Neural cell (in vitro differentiated cells): ENCODE results near the gene TMEM240. TPM values are rescaled to one million over a fixed set of nuclear protein-coding genes. Genes with fewer than 3 reads are reported as not detected.

Experiments used
- H2AFZ ChIP-seq: fragments of 200-600, 300-800 bp; sonication (generic), shearing (Covaris generic); 2 replicates; pipeline ENCODE4 v1.6.0; 2014; ENCODE audit warnings: low read depth, mild to moderate bottlenecking, antibody characterized with exemption, low read length, moderate library complexity
- H3F3A ChIP-seq: fragments of 200-600 bp; shearing (Covaris generic); 2 replicates; pipeline ENCODE4 v1.6.1; 2016; ENCODE audit warnings: mild to moderate bottlenecking, moderate library complexity, mixed read lengths, antibody characterized with exemption, low read length; ENCODE audit not compliant: insufficient read depth, poor library complexity, severe bottlenecking
- H3K27ac ChIP-seq: fragments of 200-600, 300-800 bp; sonication (generic), shearing (Covaris generic); 2 replicates; pipeline ENCODE4 v1.5.1; 2014; ENCODE audit warnings: mild to moderate bottlenecking, low read length, moderate library complexity
- H3K27me3 ChIP-seq: fragments of 300-800, 200-600 bp; sonication (generic), shearing (Covaris generic); 2 replicates; pipeline ENCODE4 v1.6.0; 2014; ENCODE audit warnings: mild to moderate bottlenecking, low read depth, low read length, moderate library complexity; ENCODE audit not compliant: insufficient read depth
- H3K36me3 ChIP-seq: fragments of 300-800, 200-600 bp; sonication (generic), shearing (Covaris generic); 2 replicates; pipeline ENCODE4 v1.5.1; 2014; ENCODE audit warnings: mild to moderate bottlenecking, antibody characterized with exemption, low read length, moderate library complexity; ENCODE audit not compliant: insufficient read depth
- H3K4me2 ChIP-seq: fragments of 300-800, 200-600 bp; sonication (generic), shearing (Covaris generic); 2 replicates; pipeline ENCODE4 v1.6.0; 2014; ENCODE audit warnings: mild to moderate bottlenecking, low read length
- H3K4me3 ChIP-seq: fragments of 300-800, 200-600 bp; sonication (generic), shearing (Covaris generic); 2 replicates; pipeline ENCODE4 v1.5.1; 2014; ENCODE audit warnings: mild to moderate bottlenecking, low read length, moderate library complexity
- H3K79me2 ChIP-seq: fragments of 200-600 bp; shearing (Covaris generic); replicated peaks from 2 replicates; pipeline ENCODE4 v1.6.0; 2014; ENCODE audit warnings: mild to moderate bottlenecking, low read length, moderate library complexity; ENCODE audit not compliant: insufficient read depth
- H3K9ac ChIP-seq: fragments of 300-800, 200-600 bp; sonication (generic), shearing (Covaris generic); 2 replicates; pipeline ENCODE4 v1.6.1; 2016; ENCODE audit warnings: mild to moderate bottlenecking, low read length, mixed read lengths
- H3K9me2 ChIP-seq: fragments of 200-600 bp; shearing (Covaris generic); 2 replicates; pipeline ENCODE4 v1.6.1; 2016; ENCODE audit warnings: mild to moderate bottlenecking, low read length, mixed read lengths; ENCODE audit not compliant: insufficient read depth
- H3K9me3 ChIP-seq: fragments of 200-600, 300-800 bp; sonication (generic), shearing (Covaris generic); 2 replicates; pipeline ENCODE4 v1.6.1; 2016; ENCODE audit warnings: mild to moderate bottlenecking, mixed run types, low read length, moderate library complexity, mixed read lengths
- H4K20me1 ChIP-seq: fragments of 200-600 bp; shearing (Covaris generic); 2 replicates; pipeline ENCODE4 v1.6.1; 2016; ENCODE audit warnings: mild to moderate bottlenecking, mixed run types; ENCODE audit not compliant: insufficient read depth
- CTCF ChIP-seq: fragments of 450-650 bp; IDR thresholded peaks from 2 replicates; pipeline ENCODE4 v1.5.1; 2014; ENCODE audit warnings: antibody characterized with exemption, mild to moderate bottlenecking, moderate library complexity; ENCODE audit not compliant: poor library complexity, severe bottlenecking
- EP300 ChIP-seq: fragments of 450-650 bp; conservative IDR thresholded peaks from 2 replicates; pipeline ENCODE4 v1.6.1; 2014; ENCODE audit warnings: antibody characterized with exemption, mild to moderate bottlenecking, moderate library complexity; ENCODE audit not compliant: poor library complexity, severe bottlenecking
- EZH2 ChIP-seq: fragments of 200-600, 300-800 bp; shearing (Covaris generic), sonication (generic); IDR thresholded peaks from 2 replicates; pipeline ENCODE4 v1.6.1; 2014; ENCODE audit warnings: antibody characterized with exemption, low read length, borderline replicate concordance, mild to moderate bottlenecking; ENCODE audit not compliant: insufficient read depth, poor library complexity, severe bottlenecking
- MXI1 ChIP-seq: fragments of 450-650 bp; conservative IDR thresholded peaks from 2 replicates; pipeline ENCODE4 v1.6.1; 2014; ENCODE audit warnings: antibody characterized with exemption, mild to moderate bottlenecking; ENCODE audit not compliant: poor library complexity, severe bottlenecking
- POLR2AphosphoS5 ChIP-seq: IDR thresholded peaks from 2 replicates; pipeline ENCODE4 v1.6.1; 2012
- RAD21 ChIP-seq: fragments of 450-650 bp; conservative IDR thresholded peaks from 2 replicates; pipeline ENCODE4 v1.6.1; 2014; ENCODE audit warnings: antibody characterized with exemption, mild to moderate bottlenecking, moderate library complexity
- REST ChIP-seq: IDR thresholded peaks from 2 replicates; pipeline ENCODE4 v1.6.1; 2012; ENCODE audit warnings: borderline replicate concordance
- SMC3 ChIP-seq: fragments of 450-650 bp; conservative IDR thresholded peaks from 2 replicates; pipeline ENCODE4 v1.6.1; 2014; ENCODE audit warnings: antibody characterized with exemption, mild to moderate bottlenecking, moderate library complexity; ENCODE audit not compliant: poor library complexity
- TAF1 ChIP-seq: IDR thresholded peaks from 2 replicates; pipeline ENCODE4 v1.6.1; 2012; ENCODE audit warnings: low read depth
- polyA plus RNA-seq: library from polyadenylated mRNA; depleted of rRNA; stranded (reverse); fragments of >200 nt; gene quantifications from 2 replicates; pipeline ENCODE4 v1.2.3, GENCODE V29; 2014

The TMEM240 gene
- polyA plus RNA-seq, 1 donor from 2014 or later, result 46.7 TPM

- H3K79me2 ChIP-seq, result no peaks in the 10 kb centered on the region
- peak overlapping the region; percentile 78 for H3K4me2 ChIP-seq
- no peak overlapping the region for H2AFZ ChIP-seq
- H3K9me2 ChIP-seq, result no peaks in the 10 kb centered on the region
- H3K9ac ChIP-seq, result peak overlapping the region; percentile 77
- no peaks in the 10 kb centered on the region for H3K27me3 ChIP-seq
- peak overlapping the region; percentile 87 for H3K4me3 ChIP-seq
- TF ChIP-seq EP300 (no peak), RAD21 (no peak), EZH2 (no peak), SMC3 (no peak), CTCF (no peak)
- no peak overlapping the region for H3K27ac ChIP-seq
- no peaks in the 10 kb centered on the region for H4K20me1 ChIP-seq
- no peaks in the 10 kb centered on the region for H3F3A ChIP-seq
- no peaks in the 10 kb centered on the region for H3K9me3 ChIP-seq
- H3K36me3 ChIP-seq, result peaks cover 5% of the 10 kb centered on the region
Observed at GRCh38 chr1:1538989-1539309, 1.5 kb downstream of the TMEM240 start.

GRCh38 chr1:1538334-1538733, 2.1 kb downstream of the TMEM240 start:
- no peaks in the 10 kb centered on the region for H3K9me3 ChIP-seq
- no peaks in the 10 kb centered on the region for H3K9me2 ChIP-seq
- H3K4me2 ChIP-seq, result no peak overlapping the region
- H3K9ac ChIP-seq, result no peak overlapping the region
- peak overlapping the region; percentile 87 for H3K4me3 ChIP-seq
- no peak overlapping the region for H3K27ac ChIP-seq
- H3F3A ChIP-seq, result no peaks in the 10 kb centered on the region
- no peaks in the 10 kb centered on the region for H4K20me1 ChIP-seq
- peaks cover 5% of the 10 kb centered on the region for H3K36me3 ChIP-seq
- no peaks in the 10 kb centered on the region for H3K79me2 ChIP-seq
- TF ChIP-seq CTCF, result no peak
- no peak for TF ChIP-seq EP300
- TF ChIP-seq REST, result no peak
- TF ChIP-seq MXI1, result no peak
- TF ChIP-seq RAD21, result no peak
- TF ChIP-seq SMC3, result no peak
- TF ChIP-seq TAF1, result no peak
- no peak for TF ChIP-seq POLR2AphosphoS5
- no peak for TF ChIP-seq EZH2
- no peak overlapping the region for H2AFZ ChIP-seq
- H3K27me3 ChIP-seq, result no peaks in the 10 kb centered on the region
